IMR-90 (cell line): Measurements from ENCODE around the gene FHAD1. TPM values are rescaled to one million over a fixed set of nuclear protein-coding genes. Genes with fewer than 3 reads are reported as not detected.

ENCODE experiments used
- ATAC-seq: fragments of 200-7000 bp; cut with Tn5 transposase; 2 replicates; pipeline ENCODE4 v1.9.1; 2020; ENCODE audit warnings: low read depth, mild to moderate bottlenecking, moderate library complexity
- BruUV-seq: library from RNA; stranded (reverse); fragments of 400-500 nt; replicated peaks from 2 replicates; lab custom pipeline; 2021; lab: Mats Ljungman, UMichigan
- CTCF ChIA-PET: fragments of 300-600 bp; formaldehyde crosslinking; extraction: SDS; loops from one replicate; lab custom pipeline; 2021; ENCODE audit warnings: antibody characterized with exemption; lab: Yijun Ruan, JAX
- POLR2A ChIA-PET: fragments of 300-600 bp; sonication (Branson Sonifier 250); formaldehyde crosslinking; loops from one replicate; lab custom pipeline; 2022; ENCODE audit warnings: antibody characterized with exemption; ENCODE audit not compliant: unreplicated experiment; lab: Charles Lee
- DNase-seq: peaks from one replicate; pipeline ENCODE4 v3.0.0; 2013
- H2AFZ ChIP-seq: replicated peaks from 2 replicates; pipeline ENCODE3; 2013; ENCODE audit warnings: low read length, mild to moderate bottlenecking; ENCODE audit not compliant: poor library complexity
- H2AK5ac ChIP-seq: 2 replicates; pipeline ENCODE4 v1.6.1; 2013; ENCODE audit warnings: low read depth, low read length, inconsistent platforms
- H2AK9ac ChIP-seq: replicated peaks from 2 replicates; pipeline ENCODE3; 2013; ENCODE audit warnings: mild to moderate bottlenecking, low read depth, low read length, moderate library complexity; ENCODE audit not compliant: poor library complexity
- H2BK120ac ChIP-seq: 2 replicates; pipeline ENCODE4 v1.6.1; 2013; ENCODE audit warnings: low read depth, low read length, inconsistent platforms
- H2BK15ac ChIP-seq: 3 replicates; pipeline ENCODE4 v1.6.1; 2013; ENCODE audit warnings: low read depth, low read length, inconsistent platforms
- H2BK20ac ChIP-seq: 2 replicates; pipeline ENCODE4 v1.6.1; 2013; ENCODE audit warnings: low read depth, mild to moderate bottlenecking, inconsistent platforms, low read length, moderate library complexity
- H2BK5ac ChIP-seq: 2 replicates; pipeline ENCODE4 v1.6.1; 2013; ENCODE audit warnings: mild to moderate bottlenecking, low read depth, low read length, inconsistent platforms; ENCODE audit not compliant: poor library complexity, severe bottlenecking
- H3K14ac ChIP-seq: replicated peaks from 2 replicates; pipeline ENCODE4 v1.6.1; 2013; ENCODE audit warnings: low read depth, low read length, inconsistent platforms
- H3K18ac ChIP-seq: 2 replicates; pipeline ENCODE4 v1.6.1; 2013; ENCODE audit warnings: low read depth, low read length, control low read depth
- H3K23ac ChIP-seq: 2 replicates; pipeline ENCODE4 v1.6.1; 2013; ENCODE audit warnings: low read depth, low read length, inconsistent platforms
- H3K27ac ChIP-seq: 2 replicates; pipeline ENCODE4 v1.5.1; 2013; ENCODE audit warnings: mild to moderate bottlenecking, control low read depth, low read length; ENCODE audit not compliant: insufficient read depth
- H3K27me3 ChIP-seq: 2 replicates; pipeline ENCODE4 v1.6.1; 2013; ENCODE audit warnings: low read length; ENCODE audit not compliant: control insufficient read depth, insufficient read depth
- H3K36me3 ChIP-seq: 2 replicates; pipeline ENCODE4 v1.6.1; 2013; ENCODE audit warnings: low read length, mixed read lengths; ENCODE audit not compliant: control insufficient read depth, insufficient read depth
- H3K4ac ChIP-seq: 2 replicates; pipeline ENCODE4 v1.6.1; 2013; ENCODE audit warnings: low read depth, low read length, inconsistent platforms
- H3K4me1 ChIP-seq: 2 replicates; pipeline ENCODE4 v1.6.1; 2013; ENCODE audit warnings: low read length, mixed read lengths; ENCODE audit not compliant: control insufficient read depth, insufficient read depth
- H3K4me2 ChIP-seq: 2 replicates; pipeline ENCODE4 v1.6.1; 2013; ENCODE audit warnings: low read depth, mild to moderate bottlenecking, control low read depth, low read length, moderate library complexity
- H3K4me3 ChIP-seq: 2 replicates; pipeline ENCODE4 v1.5.1; 2013; ENCODE audit warnings: low read depth, mild to moderate bottlenecking, control low read depth, low read length, moderate library complexity; ENCODE audit not compliant: insufficient read depth
- H3K56ac ChIP-seq: 2 replicates; pipeline ENCODE4 v1.6.1; 2013; ENCODE audit warnings: low read length, inconsistent platforms; ENCODE audit not compliant: insufficient read depth; ENCODE audit errors: extremely low read depth
- H3K79me1 ChIP-seq, 2 experiments: 2 replicates each; pipeline ENCODE4 v1.6.1; 2013; ENCODE audit warnings: low read length in 2 of 2, inconsistent platforms in 1 of 2, low read depth in 1 of 2
- H3K9ac ChIP-seq: 2 replicates; pipeline ENCODE4 v1.6.1; 2013; ENCODE audit warnings: low read depth, low read length, control low read depth
- H3K9me1 ChIP-seq: 2 replicates; pipeline ENCODE4 v1.6.1; 2013; ENCODE audit warnings: low read length, inconsistent platforms; ENCODE audit not compliant: insufficient read depth
- H3K9me3 ChIP-seq: 2 replicates; pipeline ENCODE4 v1.6.1; 2013; ENCODE audit warnings: low read length; ENCODE audit not compliant: control insufficient read depth, insufficient read depth
- H4K20me1 ChIP-seq: 2 replicates; pipeline ENCODE4 v1.6.1; 2013; ENCODE audit warnings: low read length, inconsistent platforms; ENCODE audit not compliant: insufficient read depth
- H4K5ac ChIP-seq: 2 replicates; pipeline ENCODE4 v1.6.1; 2013; ENCODE audit warnings: mild to moderate bottlenecking, low read depth, low read length, control low read depth
- H4K8ac ChIP-seq, 2 experiments: 2 replicates each; pipeline ENCODE4 v1.6.1; 2013; ENCODE audit warnings: low read depth in 2 of 2, low read length in 2 of 2, control low read depth in 1 of 2, inconsistent platforms in 1 of 2
- H4K91ac ChIP-seq: 2 replicates; pipeline ENCODE4 v1.6.1; 2013; ENCODE audit warnings: low read depth, low read length, inconsistent platforms; ENCODE audit not compliant: insufficient read depth
- BHLHE40 ChIP-seq: fragments of 150-350 bp; IDR thresholded peaks from 2 replicates; pipeline ENCODE4 v1.6.1; 2016; ENCODE audit warnings: mild to moderate bottlenecking, low read depth, low read length
- CEBPB ChIP-seq: IDR thresholded peaks from 2 replicates; pipeline ENCODE4 v1.6.1; 2012; ENCODE audit warnings: low read depth, low read length, improper control_type of control experiment
- CHD1 ChIP-seq: IDR thresholded peaks from 2 replicates; pipeline ENCODE4 v1.6.1; 2012; ENCODE audit warnings: low read depth, low read length, improper control_type of control experiment
- FOS ChIP-seq: fragments of 150-350 bp; IDR thresholded peaks from 2 replicates; pipeline ENCODE4 v1.6.1; 2016; ENCODE audit warnings: low read depth, low read length
- MAFK ChIP-seq: IDR thresholded peaks from 2 replicates; pipeline ENCODE4 v1.6.1; 2012; ENCODE audit warnings: low read depth, low read length, improper control_type of control experiment
- MAZ ChIP-seq: IDR thresholded peaks from 2 replicates; pipeline ENCODE4 v1.6.1; 2012; ENCODE audit warnings: low read depth, mild to moderate bottlenecking, low read length, improper control_type of control experiment, moderate library complexity, borderline replicate concordance
- MXI1 ChIP-seq: IDR thresholded peaks from 2 replicates; pipeline ENCODE4 v1.6.1; 2012; ENCODE audit warnings: low read depth, mild to moderate bottlenecking, low read length, moderate library complexity, borderline replicate concordance
- NFE2L2 ChIP-seq: fragments of 150-350 bp; IDR thresholded peaks from 2 replicates; pipeline ENCODE4 v1.6.1; 2016; ENCODE audit warnings: low read depth, mild to moderate bottlenecking, low read length
- POLR2A ChIP-seq: IDR thresholded peaks from 2 replicates; pipeline ENCODE4 v1.6.1; 2012; ENCODE audit warnings: mild to moderate bottlenecking, low read depth, low read length
- RAD21 ChIP-seq: IDR thresholded peaks from 2 replicates; pipeline ENCODE4 v1.6.1; 2012; ENCODE audit warnings: low read length, improper control_type of control experiment
- RCOR1 ChIP-seq: IDR thresholded peaks from 2 replicates; pipeline ENCODE4 v1.6.1; 2012; ENCODE audit warnings: mild to moderate bottlenecking, low read length, improper control_type of control experiment; ENCODE audit not compliant: insufficient replicate concordance
- RFX5 ChIP-seq: IDR thresholded peaks from 2 replicates; pipeline ENCODE4 v1.8.0; 2012; ENCODE audit warnings: low read depth, mild to moderate bottlenecking, low read length, moderate library complexity
- SMC3 ChIP-seq: fragments of 150-350 bp; IDR thresholded peaks from 2 replicates; pipeline ENCODE4 v1.6.1; 2016; ENCODE audit warnings: low read depth, mild to moderate bottlenecking, antibody characterized with exemption, low read length, moderate library complexity
- WGBS, 2 experiments: methylation state at CpG; one replicate each; pipeline versions ENCODE4 v1.1.5 to v1.1.7; 2013; ENCODE audit warnings: missing lambda C conversion rate in 2 of 2; ENCODE audit not compliant: insufficient read length in 1 of 2; ENCODE audit errors: extremely low coverage in 2 of 2; 5-methylcytosine and 5-hydroxymethylcytosine counted together
- dilution Hi-C: fragments of 300-500 bp; cut with HindIII; formaldehyde crosslinking; loops from one replicate; pipeline ENCODE4 v1.14.3; 2018; ENCODE audit warnings: low sequenced_read_pairs; ENCODE audit not compliant: unreplicated experiment
- in situ Hi-C: fragments of 300-500 bp; cut with MboI; formaldehyde crosslinking; loops from 3 replicates; pipeline ENCODE4 v1.14.3; 2019; ENCODE audit warnings: low sequenced_read_pairs, inconsistent platforms, mixed read lengths
- intact Hi-C: fragments of 100-400 bp; cut with micrococcal nuclease; formaldehyde crosslinking; loops from 2 replicates; pipeline ENCODE4 v1.10.0; 2022
- polyA plus RNA-seq, 3 experiments: library from polyadenylated mRNA; depleted of rRNA; stranded (reverse); fragments of >200 nt; gene quantifications; 2 replicates each; pipeline ENCODE4 v1.2.3, GENCODE V29; 2012; ENCODE audit warnings: low replicate concordance in 1 of 3
- total RNA-seq: library from RNA; depleted of rRNA; stranded (reverse); fragments of >200 nt; gene quantifications from 2 replicates; pipeline ENCODE4 v1.2.3, GENCODE V29; 2012
- TF ChIP-seq, protein P1 (sequence below): fragments of 150-350 bp; IDR thresholded peaks from 2 replicates; pipeline ENCODE4 v1.6.1; 2016; ENCODE audit warnings: low read depth, mild to moderate bottlenecking, low read length, moderate library complexity, borderline replicate concordance
- TF ChIP-seq, protein P2 (sequence below): conservative IDR thresholded peaks from 2 replicates; pipeline ENCODE4 v1.5.1; 2012; ENCODE audit warnings: mild to moderate bottlenecking, low read depth, low read length, improper control_type of control experiment
- TF ChIP-seq, protein P3 (sequence below): fragments of 150-350 bp; IDR thresholded peaks from 2 replicates; pipeline ENCODE4 v1.6.1; 2017; ENCODE audit warnings: mild to moderate bottlenecking, antibody characterized with exemption, low read length, low read depth

FHAD1 gene
- total and polyA plus RNA-seq, 2 of the 4 experiments (the other 2 are of a cell fraction): not detected

DNA sequence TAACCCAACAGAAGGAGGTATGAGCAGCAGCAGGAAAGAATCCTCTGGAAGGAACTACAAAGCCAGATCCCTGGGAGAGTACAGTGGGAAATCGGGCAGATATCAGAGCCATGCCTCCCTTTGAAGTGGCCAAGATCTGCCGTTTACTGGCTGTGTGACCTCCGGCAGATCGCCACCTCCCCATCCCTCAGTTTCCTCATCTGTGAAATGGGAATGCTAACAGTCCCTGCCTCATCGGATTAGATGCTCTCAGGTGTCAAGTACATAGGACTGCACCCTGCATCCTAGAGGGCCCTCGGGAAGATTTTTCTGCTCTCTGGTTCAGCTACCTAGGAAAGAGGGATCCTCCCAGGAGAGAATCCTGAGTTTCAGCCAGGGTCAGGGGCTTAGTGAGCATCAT, 102.1 kb downstream of the FHAD1 start:
- H2BK15ac ChIP-seq: no peak overlapping the region
- no peaks in the 10 kb centered on the region for H3K9me3 ChIP-seq
- no peak overlapping the region for H3K14ac ChIP-seq
- peaks cover 12% of the 10 kb centered on the region for H3K9me1 ChIP-seq
- no peaks in the 10 kb centered on the region for H3K79me1 ChIP-seq
- H4K5ac ChIP-seq: no peak overlapping the region
- no peak overlapping the region for H3K4ac ChIP-seq
- H2AFZ ChIP-seq: no peak overlapping the region
- no peak overlapping the region for H2BK120ac ChIP-seq
- no peak overlapping the region for H2AK9ac ChIP-seq
- no peak overlapping the region for H2AK5ac ChIP-seq
- no peak overlapping the region for H3K27ac ChIP-seq
- H2BK5ac ChIP-seq: no peak overlapping the region
- no TSS peak for BruUV-seq
- H3K56ac ChIP-seq: no peak overlapping the region
- no peaks in the 10 kb centered on the region for H4K20me1 ChIP-seq
- H3K9ac ChIP-seq: no peak overlapping the region
- H4K8ac ChIP-seq: no peak overlapping the region
- H3K27me3 ChIP-seq: no peaks in the 10 kb centered on the region
- DNase-seq: no peak
- no peak overlapping the region for H3K18ac ChIP-seq
- dilution Hi-C loops (no loop called here), in situ Hi-C loops (no loop called here), intact Hi-C loops (no loop called here)
- H3K4me3 ChIP-seq: no peak overlapping the region
- no peak overlapping the region for H4K91ac ChIP-seq
- CTCF ChIA-PET: no interaction called here
- POLR2A ChIA-PET: no interaction called here
- H3K23ac ChIP-seq: no peak overlapping the region
- H2BK20ac ChIP-seq: no peak overlapping the region
- peaks cover 5% of the 10 kb centered on the region for H3K4me1 ChIP-seq
- H3K4me2 ChIP-seq: no peak overlapping the region
- H3K36me3 ChIP-seq: no peaks in the 10 kb centered on the region
- no peak for TF ChIP-seq RCOR1
- no peak for TF ChIP-seq MXI1
- no peak for TF ChIP-seq MAZ
- TF ChIP-seq BHLHE40: no peak
- TF ChIP-seq CHD1: no peak
- TF ChIP-seq, protein P1, sequence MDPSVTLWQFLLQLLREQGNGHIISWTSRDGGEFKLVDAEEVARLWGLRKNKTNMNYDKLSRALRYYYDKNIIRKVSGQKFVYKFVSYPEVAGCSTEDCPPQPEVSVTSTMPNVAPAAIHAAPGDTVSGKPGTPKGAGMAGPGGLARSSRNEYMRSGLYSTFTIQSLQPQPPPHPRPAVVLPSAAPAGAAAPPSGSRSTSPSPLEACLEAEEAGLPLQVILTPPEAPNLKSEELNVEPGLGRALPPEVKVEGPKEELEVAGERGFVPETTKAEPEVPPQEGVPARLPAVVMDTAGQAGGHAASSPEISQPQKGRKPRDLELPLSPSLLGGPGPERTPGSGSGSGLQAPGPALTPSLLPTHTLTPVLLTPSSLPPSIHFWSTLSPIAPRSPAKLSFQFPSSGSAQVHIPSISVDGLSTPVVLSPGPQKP: no peak
- TF ChIP-seq, protein P2, sequence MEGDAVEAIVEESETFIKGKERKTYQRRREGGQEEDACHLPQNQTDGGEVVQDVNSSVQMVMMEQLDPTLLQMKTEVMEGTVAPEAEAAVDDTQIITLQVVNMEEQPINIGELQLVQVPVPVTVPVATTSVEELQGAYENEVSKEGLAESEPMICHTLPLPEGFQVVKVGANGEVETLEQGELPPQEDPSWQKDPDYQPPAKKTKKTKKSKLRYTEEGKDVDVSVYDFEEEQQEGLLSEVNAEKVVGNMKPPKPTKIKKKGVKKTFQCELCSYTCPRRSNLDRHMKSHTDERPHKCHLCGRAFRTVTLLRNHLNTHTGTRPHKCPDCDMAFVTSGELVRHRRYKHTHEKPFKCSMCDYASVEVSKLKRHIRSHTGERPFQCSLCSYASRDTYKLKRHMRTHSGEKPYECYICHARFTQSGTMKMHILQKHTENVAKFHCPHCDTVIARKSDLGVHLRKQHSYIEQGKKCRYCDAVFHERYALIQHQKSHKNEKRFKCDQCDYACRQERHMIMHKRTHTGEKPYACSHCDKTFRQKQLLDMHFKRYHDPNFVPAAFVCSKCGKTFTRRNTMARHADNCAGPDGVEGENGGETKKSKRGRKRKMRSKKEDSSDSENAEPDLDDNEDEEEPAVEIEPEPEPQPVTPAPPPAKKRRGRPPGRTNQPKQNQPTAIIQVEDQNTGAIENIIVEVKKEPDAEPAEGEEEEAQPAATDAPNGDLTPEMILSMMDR: no peak
- no peak for TF ChIP-seq RFX5
- TF ChIP-seq RAD21: no peak
- TF ChIP-seq, protein P3, sequence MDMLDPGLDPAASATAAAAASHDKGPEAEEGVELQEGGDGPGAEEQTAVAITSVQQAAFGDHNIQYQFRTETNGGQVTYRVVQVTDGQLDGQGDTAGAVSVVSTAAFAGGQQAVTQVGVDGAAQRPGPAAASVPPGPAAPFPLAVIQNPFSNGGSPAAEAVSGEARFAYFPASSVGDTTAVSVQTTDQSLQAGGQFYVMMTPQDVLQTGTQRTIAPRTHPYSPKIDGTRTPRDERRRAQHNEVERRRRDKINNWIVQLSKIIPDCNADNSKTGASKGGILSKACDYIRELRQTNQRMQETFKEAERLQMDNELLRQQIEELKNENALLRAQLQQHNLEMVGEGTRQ: no peak
- TF ChIP-seq POLR2A: no peak
- no peak for TF ChIP-seq NFE2L2
- no peak for TF ChIP-seq FOS
- no peak for TF ChIP-seq MAFK
- no peak for TF ChIP-seq SMC3
- TF ChIP-seq CEBPB: no peak
- ATAC-seq: no peak
- no CpG with 5 or more reads among the region's 6 CpGs for WGBS, 2 experiments
